ENCODE measurements around the gene COX20. TPM values are rescaled to one million over a fixed set of nuclear protein-coding genes. Genes with fewer than 3 reads are reported as not detected.
A peak's percentile ranks its signal among the peaks of the same experiment; 100 is the strongest.

Gene COX20
- total RNA-seq, 1 donor from 2014 or later: 30.0 TPM

DNA sequence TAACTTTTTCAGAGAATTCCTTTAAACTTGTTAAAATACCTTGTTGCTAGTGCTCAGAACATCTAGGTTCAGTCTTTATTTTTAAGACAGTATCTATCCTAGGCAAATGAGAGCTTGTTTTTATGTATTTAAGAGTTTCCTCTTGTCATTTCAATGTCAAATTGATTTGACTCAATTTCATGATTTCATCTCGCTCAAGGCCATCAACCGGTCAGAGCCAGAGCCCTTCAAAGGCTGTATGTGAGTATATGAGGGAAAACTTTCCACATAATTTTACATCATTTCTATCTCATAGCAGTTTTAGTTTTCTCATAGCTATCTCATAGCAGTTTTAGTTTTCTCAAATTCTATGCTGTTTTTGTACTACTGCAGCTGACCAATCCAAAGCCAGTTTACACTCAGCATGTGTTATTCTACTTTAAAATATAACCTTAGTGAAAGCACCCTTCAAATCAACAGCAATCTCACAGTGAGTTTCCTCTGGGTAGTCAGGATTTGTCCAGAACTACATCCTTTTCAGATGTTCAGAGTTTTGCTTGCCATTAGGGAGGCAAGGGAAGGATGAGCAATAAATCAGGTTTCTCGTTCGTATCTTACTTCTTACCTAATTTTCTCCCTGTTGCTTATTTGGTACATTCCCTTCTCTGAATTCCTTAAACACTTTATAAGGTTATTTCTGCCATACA lies 16.2 kb downstream of the COX20 start:
- no peaks in the 10 kb centered on the region for H3K27me3 Mint-ChIP-seq
- H3K27ac Mint-ChIP-seq: peak overlapping the region; percentile 51

DNA sequence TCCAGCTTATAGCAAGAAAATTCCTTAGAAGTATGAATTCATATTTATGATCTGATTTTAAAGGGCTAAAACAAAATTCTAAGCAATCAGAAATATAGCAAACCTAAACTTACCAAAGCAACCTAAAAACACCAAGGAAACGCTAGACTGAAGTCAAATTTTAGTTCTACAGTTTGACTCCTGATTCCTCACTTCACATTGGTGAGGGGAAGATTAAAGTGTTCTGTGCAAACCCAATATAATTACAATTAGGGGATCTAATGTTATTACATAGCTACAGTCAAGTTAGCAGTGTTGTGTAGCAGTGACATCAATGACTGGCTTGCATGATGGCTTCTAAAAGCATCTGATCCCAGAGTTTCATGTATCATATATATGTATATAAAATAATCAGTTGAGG lies 17.2 kb downstream of the COX20 start:
- Mint-ChIP-seq H3K9me3 (no peaks in the 10 kb centered on the region), H3K4me3 (no peak overlapping the region), H3K27ac (no peak overlapping the region), H3K36me3 (ENCODE audit: low read depth) (peaks cover 91% of the 10 kb centered on the region), H3K4me1 (peaks cover 65% of the 10 kb centered on the region), H3K27me3 (no peaks in the 10 kb centered on the region)
- no peak for DNase-seq
- intact Hi-C loops (cut with micrococcal nuclease): loop anchor here (1.0 kb wide), 1 partner anchor 9 kb away; no protein-coding TSS in a partner anchor

More for the DNA sequence above, 16.2 kb downstream of the COX20 start:
- Mint-ChIP-seq H3K9me3 (no peaks in the 10 kb centered on the region), H3K4me3 (no peak overlapping the region), H3K4me1 (peaks cover 59% of the 10 kb centered on the region), H3K36me3 (ENCODE audit: low read depth) (peaks cover 86% of the 10 kb centered on the region)
- DNase-seq: no peak
- intact Hi-C loops (cut with micrococcal nuclease): no loop called here

DNA sequence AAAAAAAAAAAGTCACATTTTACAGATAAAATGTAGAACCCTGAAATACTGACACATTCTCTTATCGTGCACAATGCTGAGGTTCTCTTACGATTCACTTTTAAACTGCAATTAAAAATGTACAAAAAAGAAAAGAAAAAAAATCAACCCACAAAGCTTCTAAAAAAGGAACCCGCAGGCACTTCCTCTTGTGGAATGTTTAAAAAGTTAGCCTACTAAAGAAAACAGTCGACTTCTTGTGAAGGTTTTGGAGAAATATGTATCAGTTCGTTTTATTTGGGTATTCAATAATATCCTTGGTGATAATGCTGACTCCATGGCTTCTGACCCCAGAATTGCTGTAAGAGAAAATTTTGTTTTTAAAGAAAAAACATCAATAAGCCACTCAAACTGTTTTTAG lies 18.7 kb downstream of the COX20 start:
- Mint-ChIP-seq H3K9me3 (no peaks in the 10 kb centered on the region), H3K27me3 (no peaks in the 10 kb centered on the region), H3K27ac (no peak overlapping the region), H3K4me3 (peak overlapping the region; percentile 41), H3K36me3 (ENCODE audit: low read depth) (peaks cover 92% of the 10 kb centered on the region), H3K4me1 (peaks cover 70% of the 10 kb centered on the region)
- peak; percentile 53 for DNase-seq
- intact Hi-C loops (cut with micrococcal nuclease): no loop called here

DNA sequence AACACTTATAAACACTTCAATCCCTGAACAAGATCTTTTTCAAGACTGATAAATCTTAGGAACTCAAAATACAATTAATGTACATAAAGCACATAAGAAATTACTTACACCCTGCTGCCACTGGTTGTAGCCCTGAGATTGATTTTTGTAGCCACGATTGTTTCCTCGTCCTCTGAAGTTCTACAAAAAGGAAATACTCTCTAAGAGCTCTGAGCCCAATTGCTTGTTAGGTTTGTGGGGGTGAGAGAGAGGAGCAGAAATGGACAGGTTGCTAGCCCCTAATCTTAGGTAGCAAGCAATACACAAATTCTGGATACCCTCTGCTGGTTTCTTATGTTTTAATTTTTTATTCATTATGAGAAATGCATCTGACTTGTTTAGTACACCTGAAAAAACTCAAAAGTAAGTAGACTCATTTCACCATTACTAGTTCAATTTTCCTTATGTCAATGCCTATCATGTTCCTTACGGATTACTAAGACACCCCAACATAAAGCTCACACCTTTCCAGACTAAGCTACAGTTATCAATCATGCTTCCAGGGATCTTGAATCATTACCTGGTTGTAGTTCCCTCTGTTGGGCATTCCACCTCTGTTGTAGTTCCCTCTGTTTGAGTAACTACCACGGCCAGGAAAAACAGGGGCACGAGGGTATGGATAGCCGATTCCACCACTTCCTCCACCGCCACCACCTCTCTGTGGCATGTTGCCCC lies 19.6 kb downstream of the COX20 start:
- Mint-ChIP-seq H3K4me1 (peaks cover 65% of the 10 kb centered on the region), H3K9me3 (no peaks in the 10 kb centered on the region), H3K4me3 (peak overlapping the region; percentile 50), H3K36me3 (ENCODE audit: low read depth) (peaks cover 90% of the 10 kb centered on the region), H3K27me3 (no peaks in the 10 kb centered on the region), H3K27ac (peak overlapping the region; percentile 81)
- intact Hi-C loops (cut with micrococcal nuclease): no loop called here
- DNase-seq: peak; percentile 56

DNA sequence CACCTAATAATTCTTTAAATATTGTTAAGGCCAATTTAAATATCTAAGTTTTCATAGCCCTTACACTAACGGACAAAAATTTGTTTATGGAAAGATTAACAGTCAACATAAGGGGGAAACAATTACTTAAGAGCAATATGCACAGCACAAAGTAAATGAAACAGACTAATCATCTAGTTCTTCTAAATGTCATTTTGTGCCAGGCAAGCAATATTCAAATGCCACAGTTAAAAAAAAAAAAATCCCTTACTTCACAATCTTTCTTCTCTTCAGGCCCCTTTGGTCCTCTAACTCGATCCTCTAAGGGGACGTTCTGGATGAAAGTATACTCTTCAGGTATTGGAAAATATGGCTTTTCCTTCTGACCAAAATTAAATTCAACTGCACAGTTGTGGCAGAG lies 22.3 kb downstream of the COX20 start:
- Mint-ChIP-seq H3K9me3 (no peaks in the 10 kb centered on the region), H3K27ac (peak overlapping the region; percentile 16), H3K4me1 (peaks cover 68% of the 10 kb centered on the region), H3K27me3 (no peaks in the 10 kb centered on the region), H3K36me3 (ENCODE audit: low read depth) (peaks cover 90% of the 10 kb centered on the region), H3K4me3 (peak overlapping the region; percentile 50)
- no peak for DNase-seq
- intact Hi-C loops (cut with micrococcal nuclease): no loop called here

DNA sequence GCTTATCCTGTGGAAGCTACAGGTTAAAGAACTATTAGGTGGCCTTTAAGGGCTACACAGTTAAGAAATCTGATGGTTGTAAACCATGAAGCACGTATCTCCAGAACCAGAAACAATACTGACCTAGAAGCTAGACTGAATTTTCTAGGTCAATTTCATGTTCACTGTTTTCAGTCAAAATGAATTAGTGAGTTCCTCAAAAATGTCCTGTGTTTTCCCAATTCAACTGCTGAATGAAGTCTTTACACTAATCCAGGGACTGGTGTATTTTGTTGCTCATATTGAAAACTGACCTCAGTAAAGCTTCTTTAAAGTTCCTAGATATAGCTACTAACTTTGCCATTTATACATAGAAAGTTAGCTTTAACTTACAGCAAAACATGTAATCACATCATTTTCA lies 22.9 kb downstream of the COX20 start:
- no peaks in the 10 kb centered on the region for H3K9me3 Mint-ChIP-seq
- peak overlapping the region; percentile 43 for H3K4me3 Mint-ChIP-seq
- H3K4me1 Mint-ChIP-seq: peaks cover 68% of the 10 kb centered on the region
- H3K36me3 Mint-ChIP-seq (ENCODE audit: low read depth): peaks cover 88% of the 10 kb centered on the region
- H3K27ac Mint-ChIP-seq: no peak overlapping the region
- DNase-seq: no peak
- intact Hi-C loops (cut with micrococcal nuclease): no loop called here
- no peaks in the 10 kb centered on the region for H3K27me3 Mint-ChIP-seq

DNA sequence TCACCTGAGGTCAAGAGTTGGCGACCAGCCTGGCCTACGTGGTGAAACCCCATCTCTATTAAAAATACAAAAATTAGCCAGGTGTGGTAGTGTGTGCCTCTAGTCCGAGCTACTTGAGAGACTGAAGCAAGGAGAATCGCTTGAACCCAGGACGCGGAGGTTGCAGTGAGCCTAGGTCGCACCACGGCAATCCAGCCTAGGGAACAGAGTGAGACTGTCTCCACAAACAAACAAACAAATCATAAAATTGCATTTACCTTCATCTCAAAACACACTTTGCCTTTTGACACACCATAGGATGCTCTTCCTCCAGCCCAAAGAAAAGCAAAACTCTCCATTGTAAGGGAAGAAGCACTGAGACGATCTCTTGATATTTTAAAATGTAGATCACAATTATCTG lies 24.6 kb downstream of the COX20 start:
- Mint-ChIP-seq H3K4me3 (peak overlapping the region; percentile 98), H3K4me1 (peaks cover 62% of the 10 kb centered on the region), H3K36me3 (ENCODE audit: low read depth) (peaks cover 80% of the 10 kb centered on the region), H3K9me3 (no peaks in the 10 kb centered on the region), H3K27ac (no peak overlapping the region), H3K27me3 (no peaks in the 10 kb centered on the region)
- DNase-seq: no peak
- intact Hi-C loops (cut with micrococcal nuclease): loop anchor here (5.0 kb wide), 1 partner anchor 1092 kb away; no protein-coding TSS in a partner anchor

DNA sequence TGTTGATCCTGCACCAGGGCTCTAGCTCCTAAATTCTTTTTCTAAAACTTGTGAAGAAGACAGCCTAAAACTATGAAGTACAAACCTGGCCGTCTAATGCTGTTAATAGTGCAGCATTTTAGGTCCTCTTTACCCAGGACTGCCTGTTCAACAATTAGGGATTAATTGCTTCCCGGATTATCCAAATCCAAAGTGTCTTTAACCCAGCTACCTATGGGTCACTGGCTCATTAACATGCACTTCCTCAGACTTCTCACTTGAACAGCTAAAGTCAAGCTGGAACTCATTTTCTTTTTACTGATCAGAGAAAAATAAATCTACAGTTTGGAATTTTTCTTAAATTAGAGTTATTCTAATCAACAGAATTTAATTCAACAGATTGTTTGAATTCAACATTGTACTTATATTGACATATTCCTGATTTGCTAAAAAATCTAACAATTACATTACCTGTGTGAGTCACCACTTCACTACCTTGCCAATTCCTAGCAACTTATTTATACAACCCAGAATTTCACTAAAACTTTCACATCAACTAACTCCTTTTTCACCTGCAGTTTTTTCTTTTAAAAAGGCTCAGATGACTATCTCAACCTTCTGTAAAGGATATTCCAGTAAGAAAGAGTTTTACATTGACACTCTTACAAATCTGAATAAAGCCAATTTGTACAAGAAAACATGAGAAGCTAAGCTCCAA lies 25.6 kb downstream of the COX20 start:
- peaks cover 71% of the 10 kb centered on the region for H3K36me3 Mint-ChIP-seq (ENCODE audit: low read depth)
- peak overlapping the region; percentile 98 for H3K4me3 Mint-ChIP-seq
- DNase-seq: no peak
- H3K9me3 Mint-ChIP-seq: no peaks in the 10 kb centered on the region
- H3K27me3 Mint-ChIP-seq: no peaks in the 10 kb centered on the region
- peaks cover 58% of the 10 kb centered on the region for H3K4me1 Mint-ChIP-seq
- intact Hi-C loops (cut with micrococcal nuclease): loop anchor here (1.0 to 5.0 kb wide), 2 partner anchors 8 to 1091 kb away; no protein-coding TSS in a partner anchor
- H3K27ac Mint-ChIP-seq: peak overlapping the region; percentile 79

DNA sequence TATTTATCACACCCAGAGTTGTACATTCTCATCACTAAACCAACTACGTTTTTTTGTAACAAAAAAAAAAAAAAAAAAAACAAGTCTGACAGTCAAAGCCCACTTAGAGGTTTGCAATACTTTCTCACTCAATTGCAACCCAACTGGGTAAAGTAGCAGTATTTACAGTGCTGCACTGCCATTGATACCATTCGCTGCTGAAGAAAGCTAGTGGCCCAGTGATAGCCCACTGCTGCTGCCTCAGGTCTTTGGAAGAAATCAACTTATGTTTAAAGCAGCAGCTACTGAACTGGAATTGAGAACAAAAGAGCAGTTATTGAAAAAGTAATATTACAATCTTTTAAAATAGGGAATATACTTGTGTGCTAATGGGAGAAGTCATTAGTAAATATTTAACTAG lies 26.2 kb downstream of the COX20 start:
- H3K4me1 Mint-ChIP-seq: peaks cover 55% of the 10 kb centered on the region
- peaks cover 65% of the 10 kb centered on the region for H3K36me3 Mint-ChIP-seq (ENCODE audit: low read depth)

DNA sequence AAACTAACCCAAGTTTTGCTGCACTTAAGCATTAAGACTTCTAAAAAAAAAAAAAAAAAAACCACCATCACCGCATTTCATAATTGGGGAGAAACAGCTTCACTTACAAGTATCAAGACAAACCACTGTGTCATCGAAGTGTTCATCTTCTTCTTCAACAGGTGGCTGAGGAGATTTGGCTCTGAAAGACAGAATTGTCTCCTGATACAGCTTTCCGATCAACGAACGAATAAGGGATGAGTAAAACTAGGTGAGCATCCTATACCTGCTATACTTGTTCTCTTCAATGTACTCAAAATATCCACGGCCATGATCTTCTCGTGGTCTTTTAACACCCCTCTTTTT lies 26.9 kb downstream of the COX20 start:
- intact Hi-C loops (cut with micrococcal nuclease): loop anchor here (2.0 to 5.0 kb wide), 2 partner anchors 1090 to 1704 kb away; partner anchors contain the start of genes CNST and TFB2M
- Mint-ChIP-seq H3K4me1 (peaks cover 50% of the 10 kb centered on the region), H3K36me3 (ENCODE audit: low read depth) (peaks cover 59% of the 10 kb centered on the region), H3K9me3 (no peaks in the 10 kb centered on the region), H3K27ac (peak overlapping the region; percentile 99), H3K4me3 (peak overlapping the region; percentile 98), H3K27me3 (no peaks in the 10 kb centered on the region)
- DNase-seq: no peak

More for the DNA sequence above, 26.2 kb downstream of the COX20 start:
- DNase-seq: peak; percentile 59
- intact Hi-C loops (cut with micrococcal nuclease): loop anchor here (1.0 to 5.0 kb wide), 3 partner anchors 8 to 1705 kb away; partner anchors contain the start of genes CNST and TFB2M
- Mint-ChIP-seq H3K27me3 (no peaks in the 10 kb centered on the region), H3K27ac (peak overlapping the region; percentile 79), H3K9me3 (no peaks in the 10 kb centered on the region), H3K4me3 (peak overlapping the region; percentile 98)

DNA sequence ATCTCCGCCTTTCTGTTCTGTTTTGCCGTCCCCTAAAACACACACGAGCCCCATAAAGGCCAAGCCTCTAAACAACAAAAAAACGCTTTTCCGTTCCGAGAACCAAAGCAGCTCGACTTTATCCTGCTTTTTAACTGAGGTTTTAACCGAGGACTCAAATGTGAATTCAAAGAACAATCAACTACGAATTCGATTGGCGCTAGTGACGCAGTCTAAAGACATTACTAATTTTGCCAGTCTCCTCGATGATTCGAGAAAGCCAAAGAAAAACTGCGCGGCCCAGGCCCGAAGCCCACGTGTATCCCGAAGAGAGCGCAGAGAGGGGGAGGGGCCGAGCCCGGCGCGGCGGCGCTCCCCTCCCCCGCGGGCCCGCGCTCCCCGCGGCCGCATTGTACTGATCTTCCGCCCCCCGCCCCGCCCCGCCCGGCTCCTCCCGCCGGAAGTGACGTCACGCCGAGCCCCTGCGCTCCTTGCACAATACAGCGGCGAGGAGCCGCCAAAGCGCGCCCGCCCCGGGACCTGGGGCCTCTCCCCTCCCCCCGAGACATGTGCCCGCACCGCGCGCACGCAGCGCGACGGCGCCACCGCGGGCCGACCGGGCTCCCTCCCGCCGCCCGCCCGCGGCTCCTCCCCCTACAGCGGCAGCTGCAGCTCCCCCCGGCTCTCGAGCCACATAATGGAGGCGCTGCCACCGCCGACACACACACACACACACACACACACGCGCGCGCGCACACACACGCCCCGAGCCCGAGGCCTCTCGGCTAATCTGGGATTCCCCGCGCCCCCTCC lies 27.4 kb downstream of the COX20 start:
- peak; percentile 97 for DNase-seq
- H3K4me1 Mint-ChIP-seq: peaks cover 46% of the 10 kb centered on the region
- peaks cover 53% of the 10 kb centered on the region for H3K36me3 Mint-ChIP-seq (ENCODE audit: low read depth)
- H3K27me3 Mint-ChIP-seq: no peaks in the 10 kb centered on the region
- intact Hi-C loops (cut with micrococcal nuclease): loop anchor here (1.0 to 5.0 kb wide), 4 partner anchors 28 to 1704 kb away; partner anchors contain the start of genes CNST, COX20 and TFB2M
- peak overlapping the region; percentile 99 for H3K27ac Mint-ChIP-seq
- peak overlapping the region; percentile 98 for H3K4me3 Mint-ChIP-seq
- no peaks in the 10 kb centered on the region for H3K9me3 Mint-ChIP-seq

DNA sequence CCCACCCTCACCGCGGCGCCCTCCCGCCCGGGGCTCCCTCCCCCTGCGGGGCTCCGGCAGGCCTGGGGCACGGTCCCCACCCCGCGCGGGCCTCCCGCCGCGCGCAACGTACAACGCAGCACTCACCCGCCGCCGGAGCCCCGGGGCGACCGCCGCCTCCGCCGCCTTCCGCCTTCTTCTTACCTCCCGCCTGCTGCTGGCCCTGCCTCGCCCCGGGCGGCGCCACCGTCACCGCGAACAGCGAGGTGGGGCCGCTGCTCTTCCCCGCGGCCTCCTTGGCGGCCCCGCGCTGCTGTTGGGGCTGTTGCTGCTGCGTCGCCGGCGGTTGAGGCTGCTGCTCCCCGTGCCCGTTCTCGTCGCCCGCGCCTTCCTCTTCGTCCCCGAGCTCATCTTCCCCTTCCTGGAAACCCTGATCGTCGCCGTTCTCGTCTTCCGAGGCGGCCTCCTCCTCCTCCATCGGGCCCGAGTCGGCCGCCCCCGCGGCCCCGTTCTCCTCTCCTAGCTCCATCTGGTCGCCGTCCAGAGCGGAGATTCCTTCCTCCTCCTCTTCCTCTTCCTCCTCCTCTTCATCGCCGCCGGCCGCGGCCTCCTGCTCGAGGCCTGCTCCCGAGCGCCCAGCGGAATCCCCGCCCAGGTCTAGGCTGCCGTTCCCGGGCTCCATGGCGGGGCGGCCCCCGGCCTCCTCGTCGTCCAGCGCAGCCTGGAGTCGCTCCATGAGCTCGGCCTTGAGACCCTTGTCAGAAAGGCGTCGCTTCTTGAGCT lies 28.2 kb downstream of the COX20 start:
- peaks cover 45% of the 10 kb centered on the region for H3K36me3 Mint-ChIP-seq (ENCODE audit: low read depth)
- DNase-seq: no peak
- no peaks in the 10 kb centered on the region for H3K9me3 Mint-ChIP-seq
- H3K4me3 Mint-ChIP-seq: peak overlapping the region; percentile 98
- peak overlapping the region; percentile 98 for H3K27ac Mint-ChIP-seq
- peaks cover 39% of the 10 kb centered on the region for H3K4me1 Mint-ChIP-seq
- intact Hi-C loops (cut with micrococcal nuclease): loop anchor here (1.0 to 5.0 kb wide), 8 partner anchors 28 to 1703 kb away; partner anchors contain the start of genes ADSS2, CNST, COX20 and TFB2M
- no peaks in the 10 kb centered on the region for H3K27me3 Mint-ChIP-seq
